H1 (cell line): ENCODE measurements around the gene ARRB1. TPM values are rescaled to one million over a fixed set of nuclear protein-coding genes. Genes with fewer than 3 reads are reported as not detected.

ENCODE experiments used
- CTCF ChIA-PET: fragments of 300-600 bp; sonication (Branson Sonifier 250); formaldehyde crosslinking; loops from one replicate; lab custom pipeline; 2021; ENCODE audit not compliant: partially characterized antibody; lab: Charles Lee
- POLR2A ChIA-PET: fragments of 300-600 bp; sonication (Branson Sonifier 250); formaldehyde crosslinking; loops from one replicate; lab custom pipeline; 2021; ENCODE audit warnings: inconsistent platforms; ENCODE audit not compliant: partially characterized antibody; lab: Charles Lee
- DNase-seq, 2 experiments: peaks; one replicate each; pipeline versions ENCODE4 v3.0.0 to v3.0.0-alpha.2; 2010 to 2022; ENCODE audit warnings: low spot score in 2 of 2, low read depth in 1 of 2, mixed read lengths in 1 of 2
- FAIRE-seq: peaks from 2 replicates; lab custom pipeline; 2011; peaks lifted over from hg19 to GRCh38; lab: Jason Lieb, UNC
- H2AFZ ChIP-seq: 2 replicates; pipeline ENCODE4 v1.8.1; 2012; ENCODE audit warnings: low read length, inconsistent platforms
- H2AK5ac ChIP-seq: 2 replicates; pipeline ENCODE4 v1.6.1; 2013; ENCODE audit warnings: low read depth, low read length
- H2BK120ac ChIP-seq: replicated peaks from 2 replicates; pipeline ENCODE3; 2013; ENCODE audit warnings: low read depth, low read length, inconsistent platforms
- H2BK12ac ChIP-seq: 2 replicates; pipeline ENCODE4 v1.6.1; 2013; ENCODE audit warnings: low read depth, low read length
- H2BK15ac ChIP-seq: 2 replicates; pipeline ENCODE4 v1.6.1; 2013; ENCODE audit warnings: low read length
- H2BK20ac ChIP-seq: 2 replicates; pipeline ENCODE4 v1.6.1; 2013; ENCODE audit warnings: low read length
- H2BK5ac ChIP-seq: 2 replicates; pipeline ENCODE4 v1.6.1; 2013; ENCODE audit warnings: low read depth, low read length
- H3K14ac ChIP-seq: 2 replicates; pipeline ENCODE4 v1.6.1; 2013; ENCODE audit warnings: inconsistent platforms; ENCODE audit not compliant: insufficient read length
- H3K18ac ChIP-seq: 2 replicates; pipeline ENCODE4 v1.6.1; 2013; ENCODE audit warnings: low read length; ENCODE audit errors: extremely low read depth
- H3K23ac ChIP-seq: 2 replicates; pipeline ENCODE4 v1.6.1; 2013; ENCODE audit warnings: inconsistent platforms; ENCODE audit not compliant: insufficient read length
- H3K23me2 ChIP-seq: 2 replicates; pipeline ENCODE4 v1.6.1; 2013; ENCODE audit warnings: low read depth, low read length
- H3K27ac ChIP-seq: 2 replicates; pipeline ENCODE4 v1.6.1; 2011; ENCODE audit warnings: low read depth, low read length, inconsistent platforms
- H3K27me3 ChIP-seq, 4 experiments: replicated peaks in 1 of 4; 1 replicate in 1 of 4; 2 replicates in 3 of 4; pipeline versions ENCODE4 v1.6.1 to v1.8.1; 2011 to 2013; ENCODE audit warnings: low read length in 3 of 4, mild to moderate bottlenecking in 3 of 4, inconsistent platforms in 2 of 4, mixed read lengths in 2 of 4, moderate library complexity in 1 of 4; ENCODE audit not compliant: control insufficient read depth in 3 of 4, insufficient read depth in 3 of 4; ENCODE audit errors: extremely low read depth in 1 of 4
- H3K36me3 ChIP-seq, 4 experiments: 2 replicates each; pipeline versions ENCODE4 v1.6.1 to v1.8.1; 2011 to 2013; ENCODE audit warnings: mild to moderate bottlenecking in 4 of 4, low read length in 3 of 4, moderate library complexity in 2 of 4, control low read depth in 1 of 4, inconsistent platforms in 1 of 4; ENCODE audit not compliant: insufficient read depth in 4 of 4, control insufficient read depth in 2 of 4
- H3K4ac ChIP-seq: replicated peaks from 2 replicates; pipeline ENCODE3; 2013; ENCODE audit warnings: low read length, low read depth, mixed read lengths, inconsistent platforms; ENCODE audit not compliant: insufficient read length
- H3K4me1 ChIP-seq, 4 experiments: replicated peaks in 1 of 4; 1 replicate in 1 of 4; 2 replicates in 3 of 4; pipeline versions ENCODE4 v1.6.1 to v1.8.1; 2011 to 2013; ENCODE audit warnings: low read length in 3 of 4, inconsistent platforms in 2 of 4, mixed read lengths in 1 of 4; ENCODE audit not compliant: insufficient read depth in 4 of 4, control insufficient read depth in 3 of 4
- H3K4me2 ChIP-seq, 2 experiments: 2 replicates each; pipeline versions ENCODE4 v1.6.1 to v1.8.1; 2011 to 2013; ENCODE audit warnings: low read depth in 2 of 2, low read length in 2 of 2, control low read depth in 1 of 2, inconsistent platforms in 1 of 2, mild to moderate bottlenecking in 1 of 2; ENCODE audit not compliant: insufficient read depth in 1 of 2
- H3K4me3 ChIP-seq, 4 experiments: fragments of 200-600, 300-600 bp in 1 of 4; sonication (generic), shearing (Covaris generic), sonication (Bioruptor Twin) in 1 of 4; 2 replicates each; pipeline versions ENCODE4 v1.5.1 to v1.8.1; 2011 to 2016; ENCODE audit warnings: low read length in 4 of 4, low read depth in 3 of 4, control low read depth in 2 of 4, inconsistent platforms in 2 of 4, mild to moderate bottlenecking in 2 of 4, mixed read lengths in 1 of 4, moderate library complexity in 1 of 4; ENCODE audit not compliant: insufficient read depth in 2 of 4; ENCODE audit errors: extremely low read depth in 1 of 4
- H3K56ac ChIP-seq: replicated peaks from 2 replicates; pipeline ENCODE3; 2013; ENCODE audit warnings: low read depth, mild to moderate bottlenecking, mixed read lengths, low read length, inconsistent platforms; ENCODE audit not compliant: insufficient read length
- H3K79me1 ChIP-seq: 2 replicates; pipeline ENCODE4 v1.6.1; 2013; ENCODE audit warnings: low read depth, low read length, control low read depth
- H3K79me2 ChIP-seq, 2 experiments: 2 replicates each; pipeline versions ENCODE4 v1.6.1 to v1.8.1; 2012 to 2013; ENCODE audit warnings: low read length in 2 of 2, mild to moderate bottlenecking in 2 of 2, inconsistent platforms in 1 of 2; ENCODE audit not compliant: insufficient read depth in 2 of 2, control insufficient read depth in 1 of 2
- H3K9ac ChIP-seq, 4 experiments: replicated peaks in 1 of 4; 1 replicate in 1 of 4; 2 replicates in 3 of 4; pipeline versions ENCODE4 v1.6.1 to v1.8.1; 2011 to 2013; ENCODE audit warnings: low read depth in 3 of 4, low read length in 3 of 4, control low read depth in 2 of 4, mild to moderate bottlenecking in 2 of 4, moderate library complexity in 2 of 4, inconsistent platforms in 1 of 4; ENCODE audit errors: extremely low read depth in 1 of 4
- H3K9me3 ChIP-seq, 2 experiments: 2 replicates each; pipeline versions ENCODE4 v1.6.1 to v1.8.1; 2012 to 2013; ENCODE audit warnings: mild to moderate bottlenecking in 2 of 2, moderate library complexity in 2 of 2, control low read depth in 1 of 2, inconsistent platforms in 1 of 2, low read depth in 1 of 2, low read length in 1 of 2, mixed read lengths in 1 of 2; ENCODE audit not compliant: insufficient read depth in 2 of 2
- H4K20me1 ChIP-seq, 2 experiments: replicated peaks in 1 of 2; 2 replicates each; pipeline versions ENCODE3 to v1.8.1; 2011 to 2013; ENCODE audit warnings: inconsistent platforms in 2 of 2, low read length in 2 of 2, mild to moderate bottlenecking in 1 of 2; ENCODE audit not compliant: insufficient read depth in 2 of 2, control insufficient read depth in 1 of 2
- H4K5ac ChIP-seq: 2 replicates; pipeline ENCODE4 v1.6.1; 2013; ENCODE audit warnings: low read length, low read depth, mixed read lengths, inconsistent platforms; ENCODE audit not compliant: insufficient read length
- H4K8ac ChIP-seq: 2 replicates; pipeline ENCODE4 v1.8.0; 2013; ENCODE audit warnings: mild to moderate bottlenecking, moderate library complexity, low read length, inconsistent platforms; ENCODE audit not compliant: insufficient read depth; ENCODE audit errors: extremely low read depth
- H4K91ac ChIP-seq: replicated peaks from 2 replicates; pipeline ENCODE3; 2013; ENCODE audit warnings: low read length, mixed read lengths, inconsistent platforms; ENCODE audit not compliant: insufficient read length
- BACH1 ChIP-seq: IDR thresholded peaks from 2 replicates; pipeline ENCODE4 v1.6.1; 2012; ENCODE audit warnings: low read length, improper control_type of control experiment
- BRCA1 ChIP-seq: IDR thresholded peaks from 2 replicates; pipeline ENCODE4 v1.6.1; 2012; ENCODE audit warnings: low read depth, low read length, improper control_type of control experiment
- EP300 ChIP-seq, 2 experiments: IDR thresholded peaks; 1 replicate in 1 of 2; 2 replicates in 1 of 2; pipeline ENCODE4 v1.6.1; 2011 to 2012; ENCODE audit warnings: low read depth in 2 of 2, low read length in 2 of 2, mild to moderate bottlenecking in 2 of 2, borderline replicate concordance in 1 of 2, inconsistent platforms in 1 of 2, moderate library complexity in 1 of 2
- FOSL1 ChIP-seq: IDR thresholded peaks from 2 replicates; pipeline ENCODE4 v1.6.1; 2011; ENCODE audit warnings: mild to moderate bottlenecking, low read depth, low read length, moderate library complexity; ENCODE audit not compliant: insufficient read depth
- HDAC2 ChIP-seq, 2 experiments: fragments of 300-600 bp in 1 of 2; sonication (generic) in 1 of 2; IDR thresholded peaks; 2 replicates each; pipeline ENCODE4 v1.6.1; 2011 to 2012; ENCODE audit warnings: low read depth in 2 of 2, low read length in 2 of 2, mild to moderate bottlenecking in 2 of 2, moderate library complexity in 2 of 2, borderline replicate concordance in 1 of 2, inconsistent platforms in 1 of 2
- JUND ChIP-seq: IDR thresholded peaks from 2 replicates; pipeline ENCODE4 v1.6.1; 2011; ENCODE audit warnings: mild to moderate bottlenecking, improper control_type of control experiment, low read length
- KDM1A ChIP-seq: fragments of 200-600, 300-600 bp; sonication (generic); IDR thresholded peaks from 2 replicates; pipeline ENCODE4 v1.7.1; 2016; ENCODE audit warnings: mild to moderate bottlenecking, low read length, borderline replicate concordance
- NANOG ChIP-seq: IDR thresholded peaks from 2 replicates; pipeline ENCODE4 v1.6.1; 2011; ENCODE audit warnings: low read length, low read depth, mild to moderate bottlenecking, inconsistent platforms; ENCODE audit not compliant: insufficient read depth, poor library complexity, severe bottlenecking
- POLR2AphosphoS5 ChIP-seq: IDR thresholded peaks from 2 replicates; pipeline ENCODE4 v1.6.1; 2011; ENCODE audit warnings: low read depth, low read length
- POU5F1 ChIP-seq: IDR thresholded peaks from 2 replicates; pipeline ENCODE4 v1.6.1; 2011; ENCODE audit warnings: low read depth, mild to moderate bottlenecking, low read length, moderate library complexity
- SP2 ChIP-seq: IDR thresholded peaks from 2 replicates; pipeline ENCODE4 v1.6.1; 2012; ENCODE audit warnings: mild to moderate bottlenecking, low read length, inconsistent platforms
- SUZ12 ChIP-seq: fragments of 200-600 bp; sonication (generic); IDR thresholded peaks from 2 replicates; pipeline ENCODE4 v1.6.1; 2012; ENCODE audit warnings: mild to moderate bottlenecking, inconsistent platforms, low read length, moderate library complexity, mixed read lengths
- USF2 ChIP-seq: IDR thresholded peaks from 2 replicates; pipeline ENCODE4 v1.6.1; 2011; ENCODE audit warnings: low read length, improper control_type of control experiment
- WGBS, 2 experiments: shearing (Covaris generic) in 1 of 2; methylation state at CpG; one replicate each; pipeline versions ENCODE4 v1.1.6 to v1.1.7; 2013 to 2015; ENCODE audit warnings: low lambda C conversion rate in 2 of 2, mixed read lengths in 2 of 2, inconsistent platforms in 1 of 2, low coverage in 1 of 2, missing lambda C conversion rate in 1 of 2; ENCODE audit not compliant: insufficient replicate concordance in 2 of 2, insufficient coverage in 1 of 2, insufficient read length in 1 of 2; ENCODE audit errors: extremely low coverage in 1 of 2, missing lambda C conversion rate in 1 of 2; 5-methylcytosine and 5-hydroxymethylcytosine counted together
- polyA plus RNA-seq, 7 experiments: library from polyadenylated mRNA; depleted of rRNA in 3 of 7; stranded (reverse) in 5 of 7; unstranded in 2 of 7; fragments of >200 nt in 5 of 7; fragments of 200-250 nt in 2 of 7; gene quantifications; 1 replicate in 5 of 7; 2 replicates in 1 of 7; 4 replicates in 1 of 7; pipeline versions ENCODE4 v1.2.1 to v1.2.3, GENCODE V29; 2011 to 2013; ENCODE audit warnings: missing spikeins in 2 of 7, mixed read lengths in 2 of 7
- total RNA-seq: library from RNA; stranded (reverse); fragmentation: NEBNext Ultra II Directional; extraction: Animal tissue kit (Norgen Biotek cat#: 25700); gene quantifications from 2 replicates; pipeline ENCODE4 v1.2.1, GENCODE V29; 2021

ARRB1 gene
- total and polyA plus RNA-seq, 2 of the 8 experiments (the other 6 are each of a cell fraction or from before 2014, with no cell fraction given) = 9.4 to 31.8 TPM

- Histone ChIP-seq H3K4me1 (no peaks in the 10 kb centered on the region; a peak in 1 of 7 replicates), H4K5ac (no peak overlapping the region), H2BK12ac (no peak overlapping the region), H3K36me3 (no peaks in the 10 kb centered on the region), H3K9me3 (no peaks in the 10 kb centered on the region), H3K14ac (no peak overlapping the region), H3K23me2 (no peaks in the 10 kb centered on the region), H2AK5ac (no peak overlapping the region), H4K20me1 (peaks cover 0 to 1% of the 10 kb centered on the region in 2 experiments), H3K4me3 (no peak overlapping the region), H2BK15ac (no peak overlapping the region), H3K56ac (no peak overlapping the region), H3K79me2 (no peaks in the 10 kb centered on the region), H2BK20ac (no peak overlapping the region), H2BK120ac (no peak overlapping the region), H3K27me3 (no peaks in the 10 kb centered on the region), H3K18ac (no peak overlapping the region), H3K4me2 (no peak overlapping the region), H3K4ac (no peak overlapping the region), H3K23ac (no peak overlapping the region), H2AFZ (no peak overlapping the region), H3K9ac (no peak overlapping the region), H3K79me1 (no peaks in the 10 kb centered on the region), H2BK5ac (no peak overlapping the region), H3K27ac (no peak overlapping the region), H4K91ac (no peak overlapping the region), H4K8ac (no peak overlapping the region)
- DNase-seq (no peak), FAIRE-seq (no peak)
- CTCF ChIA-PET = interaction anchor here (0.6 to 45.7 kb wide), 6 partner anchors 12 to 517 kb away, joined by 3 to 952 read pairs (median 6); partner anchors contain the start of genes SLCO2B1 and TPBGL
- 92% methylated on average over 2 of the region's 2 CpGs; no CpG with 5 or more reads in 1 of the 2 experiments for WGBS, 2 experiments
- POLR2A ChIA-PET = no interaction called here
- TF ChIP-seq JUND (no peak), USF2 (no peak), KDM1A (no peak), FOSL1 (no peak), HDAC2 (IDR thresholded peaks at IDR 0.05; ENCODE audit: borderline replicate concordance in 1 of 2, low read depth in 2 of 2, low read length in 2 of 2) (no peak), POLR2AphosphoS5 (no peak), BRCA1 (no peak), EP300 (IDR thresholded peaks at IDR 0.05; ENCODE audit: borderline replicate concordance in 1 of 2, low read depth in 2 of 2, low read length in 2 of 2) (no peak), SUZ12 (no peak), SP2 (no peak), BACH1 (no peak), POU5F1 (no peak), NANOG (no peak)
Measured at GRCh38 chr11:75229466-75229865, 122.0 kb downstream of the ARRB1 start.
